Neural crest cell (in vitro differentiated cells): ENCODE measurements around the gene TEKT4. TPM values are rescaled to one million over a fixed set of nuclear protein-coding genes. Genes with fewer than 3 reads are reported as not detected.
"Not testable (repeated sequence)": the region's sequence is repeated elsewhere in the genome, so short reads cannot be mapped to it uniquely, and the experiment has no call there.

ENCODE experiments used
- DNase-seq: peaks from one replicate; pipeline ENCODE4 v3.0.0; 2021; ENCODE audit warnings: low read depth, mixed read lengths, low spot score
- H3K27ac Mint-ChIP-seq: one replicate; pipeline ENCODE4 v1.8.0; 2021; ENCODE audit warnings: mild to moderate bottlenecking, mixed read lengths; ENCODE audit not compliant: unreplicated experiment
- H3K27me3 Mint-ChIP-seq: 2 replicates; pipeline ENCODE4 v1.8.0; 2021; ENCODE audit warnings: low read depth, mild to moderate bottlenecking, mixed read lengths
- H3K36me3 Mint-ChIP-seq: 2 replicates; pipeline ENCODE4 v1.8.0; 2021; ENCODE audit warnings: low read depth, mild to moderate bottlenecking, mixed read lengths
- H3K4me1 Mint-ChIP-seq: 2 replicates; pipeline ENCODE4 v1.8.0; 2021; ENCODE audit warnings: mixed read lengths
- H3K4me3 Mint-ChIP-seq: one replicate; pipeline ENCODE4 v1.8.0; 2021; ENCODE audit warnings: mild to moderate bottlenecking, mixed read lengths
- H3K9me3 Mint-ChIP-seq: 2 replicates; pipeline ENCODE4 v1.8.0; 2021; ENCODE audit warnings: mixed read lengths
- long read RNA-seq: library from polyadenylated mRNA; unstranded; transcript quantifications from one replicate; pipeline ENCODE4 v2.0.0, GENCODE V29; 2020
- total RNA-seq: library from RNA; stranded (reverse); gene quantifications from 2 replicates; pipeline ENCODE4 v1.2.1, GENCODE V29; 2021
- TF ChIP-seq, protein P1 (sequence below): fragments of 200-600 bp; sonication (generic); conservative IDR thresholded peaks from 2 replicates; pipeline ENCODE4 v1.5.0; 2021; ENCODE audit warnings: antibody characterized with exemption, mild to moderate bottlenecking

The TEKT4 gene
- not detected in 2 replicates for total RNA-seq
- long read RNA-seq = 0 reads

GRCh38 chr2:94871226-94872087, at the start of gene TEKT4:
TEKT4 (plus strand) TSS chr2:94871430; CDS start chr2:94871580, 150 bp downstream.
- H3K4me3 Mint-ChIP-seq = no peak within 1 kb of the TSS
- no peak for DNase-seq
- H3K27ac Mint-ChIP-seq = no peak within 1 kb of the TSS
- peaks cover 64% of the 10 kb centered on the region for H3K27me3 Mint-ChIP-seq
- H3K9me3 Mint-ChIP-seq = no peaks in the 10 kb centered on the region
- TF ChIP-seq, protein P1, sequence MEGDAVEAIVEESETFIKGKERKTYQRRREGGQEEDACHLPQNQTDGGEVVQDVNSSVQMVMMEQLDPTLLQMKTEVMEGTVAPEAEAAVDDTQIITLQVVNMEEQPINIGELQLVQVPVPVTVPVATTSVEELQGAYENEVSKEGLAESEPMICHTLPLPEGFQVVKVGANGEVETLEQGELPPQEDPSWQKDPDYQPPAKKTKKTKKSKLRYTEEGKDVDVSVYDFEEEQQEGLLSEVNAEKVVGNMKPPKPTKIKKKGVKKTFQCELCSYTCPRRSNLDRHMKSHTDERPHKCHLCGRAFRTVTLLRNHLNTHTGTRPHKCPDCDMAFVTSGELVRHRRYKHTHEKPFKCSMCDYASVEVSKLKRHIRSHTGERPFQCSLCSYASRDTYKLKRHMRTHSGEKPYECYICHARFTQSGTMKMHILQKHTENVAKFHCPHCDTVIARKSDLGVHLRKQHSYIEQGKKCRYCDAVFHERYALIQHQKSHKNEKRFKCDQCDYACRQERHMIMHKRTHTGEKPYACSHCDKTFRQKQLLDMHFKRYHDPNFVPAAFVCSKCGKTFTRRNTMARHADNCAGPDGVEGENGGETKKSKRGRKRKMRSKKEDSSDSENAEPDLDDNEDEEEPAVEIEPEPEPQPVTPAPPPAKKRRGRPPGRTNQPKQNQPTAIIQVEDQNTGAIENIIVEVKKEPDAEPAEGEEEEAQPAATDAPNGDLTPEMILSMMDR = no peak
- no peaks in the 10 kb centered on the region for H3K36me3 Mint-ChIP-seq
- no peaks in the 10 kb centered on the region for H3K4me1 Mint-ChIP-seq

- not testable (repeated sequence) for H3K9me3 Mint-ChIP-seq, H3K4me3 Mint-ChIP-seq, H3K36me3 Mint-ChIP-seq, H3K4me1 Mint-ChIP-seq, DNase-seq, H3K27ac Mint-ChIP-seq, H3K27me3 Mint-ChIP-seq
Observed at GRCh38 chr2:94839224-94839623, 32.0 kb upstream of the TEKT4 start.

- H3K27ac Mint-ChIP-seq, DNase-seq, H3K4me3 Mint-ChIP-seq, H3K9me3 Mint-ChIP-seq, H3K4me1 Mint-ChIP-seq, H3K36me3 Mint-ChIP-seq: not testable (repeated sequence)
- peaks cover 63% of the 10 kb centered on the region for H3K27me3 Mint-ChIP-seq
Observed at GRCh38 chr2:94856856-94857255, 14.4 kb upstream of the TEKT4 start.

DNA sequence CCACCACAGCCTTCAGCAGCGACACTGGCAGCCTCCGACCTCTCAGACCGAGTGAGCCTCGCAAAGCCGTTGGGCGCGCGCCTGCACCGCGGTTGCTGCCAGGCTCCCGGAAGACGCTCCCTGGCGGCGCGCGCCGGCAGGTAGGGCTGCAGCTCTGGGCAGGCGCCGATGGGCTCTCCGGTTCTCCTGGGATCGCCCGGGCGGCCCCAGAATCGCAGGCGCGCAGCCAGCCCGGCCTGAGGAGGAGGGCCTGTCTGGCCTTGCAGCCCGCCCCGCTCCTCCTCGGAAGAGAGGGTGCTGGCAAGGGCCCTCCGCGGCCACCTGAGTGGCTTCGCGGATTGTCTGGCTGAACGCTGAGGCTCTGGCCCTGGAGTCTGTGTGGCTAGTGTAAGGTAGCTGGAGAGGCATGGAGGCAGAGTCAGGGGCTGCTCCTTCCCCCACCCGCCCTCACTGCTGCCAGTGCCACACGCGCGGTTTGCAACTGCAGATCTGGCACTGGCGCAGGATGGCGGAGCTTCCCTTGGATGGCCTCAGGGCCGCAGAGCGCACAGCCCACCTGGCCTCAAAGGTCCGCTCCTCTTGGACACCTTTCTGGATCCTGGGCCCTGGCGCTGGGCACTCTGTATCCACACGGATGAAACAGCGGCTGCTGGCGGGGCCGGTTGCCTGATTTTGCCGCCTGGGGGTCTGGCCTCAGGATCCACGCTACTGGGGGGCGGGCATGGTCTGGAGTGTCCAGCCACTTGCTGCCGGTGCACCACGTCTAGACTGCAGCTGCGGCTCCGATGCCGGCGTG, 13.7 kb upstream of the TEKT4 start:
- not testable (repeated sequence) for H3K4me1 Mint-ChIP-seq, H3K9me3 Mint-ChIP-seq, DNase-seq, H3K27ac Mint-ChIP-seq, H3K36me3 Mint-ChIP-seq, H3K4me3 Mint-ChIP-seq
- peaks cover 64% of the 10 kb centered on the region for H3K27me3 Mint-ChIP-seq

DNA sequence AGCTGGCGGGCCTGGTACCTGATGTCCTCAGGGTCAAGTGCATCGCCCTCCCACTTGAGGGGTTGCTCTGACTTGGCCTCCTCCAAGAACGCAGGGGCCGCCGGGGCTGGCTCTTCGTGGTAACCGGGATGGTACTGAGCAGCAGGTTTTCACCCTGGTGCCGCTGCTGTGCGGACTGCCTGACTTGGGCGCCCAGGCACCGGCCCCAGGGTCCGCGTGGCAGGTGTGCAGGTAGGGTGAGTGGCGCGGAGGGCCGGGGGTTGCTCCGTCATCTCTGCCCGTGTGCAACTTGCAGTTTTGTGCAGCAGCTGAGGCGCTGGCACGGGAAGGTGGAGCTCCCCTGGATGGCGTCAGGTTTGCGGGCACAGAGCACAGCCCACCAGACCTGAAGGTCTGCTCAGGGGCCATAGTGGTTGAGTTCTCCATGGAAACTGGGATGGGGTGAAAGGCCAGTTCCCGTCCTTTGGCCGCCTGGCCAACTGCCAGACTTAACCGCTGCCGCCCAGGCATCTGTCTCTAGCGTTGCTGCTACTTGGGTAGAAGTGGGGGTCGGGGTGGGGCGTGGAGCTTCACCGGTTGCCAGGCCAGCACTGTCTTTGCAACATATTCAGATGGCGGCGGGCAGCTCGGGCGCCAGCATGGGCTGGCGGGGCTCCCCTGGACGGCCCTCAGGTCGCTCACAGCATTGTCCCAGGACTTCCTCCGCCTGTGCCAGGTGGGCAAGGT, 12.9 kb upstream of the TEKT4 start:
- H3K9me3 Mint-ChIP-seq, H3K4me3 Mint-ChIP-seq, DNase-seq, H3K27ac Mint-ChIP-seq, H3K4me1 Mint-ChIP-seq, H3K36me3 Mint-ChIP-seq: not testable (repeated sequence)
- H3K27me3 Mint-ChIP-seq = peaks cover 71% of the 10 kb centered on the region

DNA sequence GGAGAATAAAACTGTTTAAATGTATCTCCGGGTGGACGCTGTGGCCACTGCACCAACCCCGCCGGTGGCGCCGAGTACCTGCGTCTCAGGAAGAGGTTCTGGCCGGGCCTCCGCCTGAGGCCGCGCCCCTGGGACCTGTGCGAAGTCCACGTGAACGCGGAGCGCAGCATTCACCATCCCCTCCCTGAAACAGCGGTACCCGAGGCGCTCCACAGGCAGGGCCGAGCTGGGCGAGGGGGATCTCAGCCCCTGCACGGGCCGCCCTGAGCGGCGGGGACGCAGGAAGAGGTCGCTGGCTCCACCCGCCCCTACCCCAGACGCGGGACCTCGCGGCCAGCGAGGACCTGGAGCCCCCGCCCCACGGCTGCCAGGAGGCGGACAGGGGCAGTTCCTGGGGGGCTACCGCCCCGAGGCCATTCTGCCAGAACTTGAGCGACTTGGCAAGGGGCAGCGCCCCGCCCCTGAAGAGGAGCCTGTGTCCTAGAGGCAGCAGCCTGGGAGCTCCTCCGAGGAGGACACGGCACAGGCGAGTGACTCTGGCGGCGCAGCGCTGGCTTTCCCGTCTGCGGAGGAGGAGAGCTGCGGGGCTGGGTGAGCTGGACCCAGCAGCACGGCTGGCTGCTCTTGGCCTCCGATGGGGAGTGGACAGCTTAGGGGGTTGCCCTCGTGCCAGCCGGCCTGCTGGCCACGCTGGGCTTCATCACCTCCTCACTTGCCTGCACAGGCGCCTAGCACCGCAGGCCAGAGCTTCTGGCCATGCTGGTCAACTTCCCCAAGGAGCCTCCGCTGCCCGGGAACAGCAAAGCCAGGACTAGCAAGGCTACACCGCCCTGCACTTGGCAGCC, 9.7 kb upstream of the TEKT4 start:
- TF ChIP-seq, protein P1 = no peak
- H3K9me3 Mint-ChIP-seq = no peaks in the 10 kb centered on the region
- H3K4me1 Mint-ChIP-seq = no peaks in the 10 kb centered on the region
- no peak for DNase-seq
- no peak overlapping the region for H3K4me3 Mint-ChIP-seq
- no peaks in the 10 kb centered on the region for H3K36me3 Mint-ChIP-seq
- peaks cover 86% of the 10 kb centered on the region for H3K27me3 Mint-ChIP-seq
- no peak overlapping the region for H3K27ac Mint-ChIP-seq

GRCh38 chr2:94862903-94863302, 8.3 kb upstream of the TEKT4 start:
- not testable (repeated sequence) for H3K9me3 Mint-ChIP-seq, H3K4me3 Mint-ChIP-seq, H3K4me1 Mint-ChIP-seq, H3K27ac Mint-ChIP-seq, H3K36me3 Mint-ChIP-seq, DNase-seq
- peaks cover 87% of the 10 kb centered on the region for H3K27me3 Mint-ChIP-seq
